ENCODE data around the gene PSMA3. TPM values are rescaled to one million over a fixed set of nuclear protein-coding genes. Genes with fewer than 3 reads are reported as not detected.

Gene PSMA3
- total RNA-seq, 1 donor: 105 TPM

DNA sequence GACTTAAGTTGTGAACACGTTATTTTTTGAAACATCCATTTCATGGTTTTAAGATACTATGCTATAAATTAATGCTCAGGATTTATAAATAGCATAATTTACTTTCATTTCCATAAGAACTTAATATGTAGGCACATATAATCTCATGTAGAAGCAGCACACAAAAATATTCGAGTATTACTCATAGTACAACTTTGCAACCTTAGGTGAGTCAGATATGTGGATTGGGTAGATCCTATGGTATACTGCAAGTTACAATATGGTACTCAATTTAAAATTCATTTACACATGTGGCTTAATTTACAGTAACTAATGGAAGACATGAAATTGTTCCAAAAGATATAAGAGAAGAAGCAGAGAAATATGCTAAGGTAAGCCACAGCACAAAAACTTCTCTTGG is 26.0 kb downstream of the PSMA3 start:
- no peak for TF ChIP-seq CTCF (IDR thresholded peaks at IDR 0.05; ENCODE audit: insufficient read depth, low read length)
- no peak overlapping the region for H3K4me3 ChIP-seq (ENCODE audit: low read depth, low read length)
- no peak for DNase-seq (ENCODE audit: low read depth)

DNA sequence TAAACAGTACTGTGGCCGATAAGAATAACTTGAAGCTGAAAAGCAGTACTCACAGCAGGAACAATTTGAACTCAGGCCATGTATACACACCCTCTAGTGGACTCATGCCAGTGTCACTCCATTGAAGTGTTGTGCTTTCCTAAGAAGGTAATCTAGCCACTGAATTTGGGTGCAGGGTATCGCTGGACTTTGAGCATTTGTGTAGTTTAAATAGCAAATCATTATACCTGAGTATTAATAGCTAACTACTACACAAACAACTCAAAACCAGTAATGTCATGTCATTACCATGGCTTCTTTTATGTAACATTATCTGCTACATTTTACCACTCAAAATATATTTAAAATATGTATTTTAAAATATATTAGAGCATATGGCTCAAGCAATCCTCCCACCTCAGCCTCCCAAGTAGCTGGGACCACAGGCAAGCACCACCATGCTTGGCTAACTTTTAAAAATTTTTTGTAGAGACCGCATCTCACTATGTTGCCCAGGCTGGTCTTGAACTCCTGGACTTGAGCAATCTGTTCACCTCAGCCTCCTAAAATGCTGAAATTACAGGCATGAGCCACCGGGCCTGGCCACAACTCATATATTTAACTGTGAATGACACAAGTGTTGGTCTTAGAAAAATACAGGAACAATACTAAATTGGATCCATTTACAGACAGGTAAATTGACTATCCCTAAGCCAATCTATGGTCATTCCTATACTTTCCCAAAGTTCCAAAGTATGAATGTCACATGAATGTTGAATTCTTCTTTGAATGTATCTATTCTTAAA is 28.1 kb downstream of the PSMA3 start:
- peak; percentile 18 for TF ChIP-seq CTCF (IDR thresholded peaks at IDR 0.05; ENCODE audit: insufficient read depth, low read length)
- H3K4me3 ChIP-seq (ENCODE audit: low read depth, low read length): no peak overlapping the region
- DNase-seq (ENCODE audit: low read depth): peak; percentile 48

DNA sequence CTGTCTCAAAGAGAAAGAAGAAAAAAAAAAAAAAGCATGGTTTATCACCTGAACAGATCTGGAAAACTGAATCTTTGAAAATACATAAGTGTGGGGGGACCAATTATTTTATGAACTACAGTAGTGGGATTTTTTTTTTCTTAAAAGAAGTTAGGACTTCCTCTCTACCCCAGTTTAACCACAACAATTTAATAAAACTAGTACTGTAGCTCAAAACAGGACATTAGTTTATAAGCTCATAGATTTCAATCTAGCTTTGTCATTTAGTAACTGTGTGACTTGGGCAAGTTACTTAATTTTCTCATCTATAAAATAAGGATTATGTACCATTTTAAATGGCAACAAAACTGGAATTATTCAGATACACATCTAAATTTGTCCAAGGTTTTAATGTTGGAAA is 30.2 kb downstream of the PSMA3 start:
- H3K4me3 ChIP-seq (ENCODE audit: low read depth, low read length): no peak overlapping the region
- no peak for DNase-seq (ENCODE audit: low read depth)
- TF ChIP-seq CTCF (IDR thresholded peaks at IDR 0.05; ENCODE audit: insufficient read depth, low read length): no peak

DNA sequence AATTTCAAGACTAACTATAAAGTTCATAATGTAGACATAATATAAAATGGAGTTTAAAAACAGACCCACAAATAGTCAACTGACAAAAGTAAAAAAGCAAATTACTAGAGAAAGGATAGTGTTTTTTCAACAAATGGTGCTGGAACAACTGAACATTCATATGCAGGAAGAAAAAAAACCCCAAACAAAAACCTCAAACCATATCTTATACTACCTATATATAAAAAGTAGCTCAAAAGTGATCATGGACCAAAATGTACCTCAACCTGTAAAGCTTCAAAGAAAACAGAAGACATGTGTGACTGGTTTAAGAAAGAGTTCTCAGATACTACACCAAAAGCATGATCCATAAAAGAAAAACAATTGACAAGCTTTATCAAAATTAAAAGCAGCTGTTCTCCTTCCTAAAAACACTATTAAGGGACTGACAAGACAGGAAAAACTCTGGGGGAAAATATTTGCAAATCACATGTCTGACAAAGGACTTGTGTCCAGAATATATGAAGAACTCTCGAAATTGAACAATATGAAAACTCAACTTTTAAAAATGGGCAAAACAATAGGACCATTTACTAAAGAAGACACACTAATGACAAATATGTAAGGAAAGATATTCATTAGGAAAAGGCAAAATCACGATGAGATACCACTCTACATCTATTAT is 31.0 kb downstream of the PSMA3 start:
- no peak for TF ChIP-seq CTCF (IDR thresholded peaks at IDR 0.05; ENCODE audit: insufficient read depth, low read length)
- no peak for DNase-seq (ENCODE audit: low read depth)
- H3K4me3 ChIP-seq (ENCODE audit: low read depth, low read length): no peak overlapping the region

- no peak overlapping the region for H3K4me3 ChIP-seq (ENCODE audit: low read depth, low read length)
- no peak for TF ChIP-seq CTCF (IDR thresholded peaks at IDR 0.05; ENCODE audit: insufficient read depth, low read length)
- DNase-seq (ENCODE audit: low read depth): no peak
Observed at GRCh38 chr14:58276208-58276607, 31.6 kb downstream of the PSMA3 start.

DNA sequence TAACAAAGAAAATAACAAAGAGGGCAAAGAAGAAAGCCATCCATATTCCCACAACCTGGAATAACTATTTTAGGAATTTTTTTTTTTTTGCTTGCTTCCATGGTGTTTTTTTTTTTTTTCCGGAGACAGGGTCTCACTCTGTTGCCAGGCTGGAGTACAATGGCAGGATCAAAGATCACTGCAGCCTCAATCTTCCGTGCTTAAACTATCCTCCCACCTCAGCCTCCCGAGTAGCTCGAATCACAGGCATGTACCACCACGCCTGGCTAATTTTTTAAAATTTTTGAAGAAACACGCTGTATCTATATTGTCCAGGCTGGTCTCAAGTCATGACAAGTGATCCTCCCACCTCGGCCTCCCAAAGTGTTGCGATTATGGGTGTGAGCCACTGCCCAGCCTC is 33.5 kb downstream of the PSMA3 start:
- no peak for TF ChIP-seq CTCF (IDR thresholded peaks at IDR 0.05; ENCODE audit: insufficient read depth, low read length)
- DNase-seq (ENCODE audit: low read depth): no peak
- H3K4me3 ChIP-seq (ENCODE audit: low read depth, low read length): no peak overlapping the region
